Activated CD4-positive, alpha-beta T cell treated with anti-CD3 and anti-CD28 coated beads, Interleukin-2, Interleukin-6, amounts not matched to agents 100 ng/mL and 50 ng/mL, durations not matched to agents 16 hours and 8 hours (primary cell): ENCODE data around the gene RALGAPA2.
A peak's percentile ranks its signal among the peaks of the same experiment; 100 is the strongest.

Source experiments
- DNase-seq: peaks from one replicate; pipeline ENCODE4 v3.0.0-alpha.2; 2020

RALGAPA2 gene

DNA sequence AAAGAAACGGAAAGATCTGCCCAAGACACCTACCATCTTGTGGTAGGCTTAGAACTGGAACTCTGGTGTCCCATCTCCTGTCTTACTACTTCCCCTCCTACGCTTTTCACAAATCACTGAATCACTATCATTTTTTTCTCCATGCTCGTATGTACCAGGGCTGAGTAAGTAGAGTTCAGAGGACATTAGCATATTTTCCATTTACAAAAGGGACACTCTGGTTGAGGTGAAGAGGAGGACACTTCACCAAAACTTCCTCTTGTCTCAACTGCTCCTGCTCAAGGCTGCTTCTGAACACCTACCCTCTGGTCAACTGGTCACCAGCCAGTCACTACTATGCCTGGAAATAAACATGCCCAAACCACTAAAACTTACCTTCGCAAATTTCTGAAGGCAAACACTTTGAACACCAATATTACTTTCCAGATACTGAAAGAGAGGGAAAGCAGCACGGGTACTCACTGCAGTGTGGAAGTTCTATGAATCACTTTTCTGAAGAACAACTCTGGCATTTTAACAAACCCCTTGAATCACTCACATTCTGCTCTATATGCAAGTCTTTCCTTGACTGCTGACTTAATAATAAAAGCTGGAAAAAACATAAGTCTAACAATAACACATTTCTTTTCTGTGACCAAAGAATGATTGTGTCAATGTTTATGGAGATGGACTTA, 221.2 kb downstream of the RALGAPA2 start:
- peak; percentile 40 for DNase-seq

DNA sequence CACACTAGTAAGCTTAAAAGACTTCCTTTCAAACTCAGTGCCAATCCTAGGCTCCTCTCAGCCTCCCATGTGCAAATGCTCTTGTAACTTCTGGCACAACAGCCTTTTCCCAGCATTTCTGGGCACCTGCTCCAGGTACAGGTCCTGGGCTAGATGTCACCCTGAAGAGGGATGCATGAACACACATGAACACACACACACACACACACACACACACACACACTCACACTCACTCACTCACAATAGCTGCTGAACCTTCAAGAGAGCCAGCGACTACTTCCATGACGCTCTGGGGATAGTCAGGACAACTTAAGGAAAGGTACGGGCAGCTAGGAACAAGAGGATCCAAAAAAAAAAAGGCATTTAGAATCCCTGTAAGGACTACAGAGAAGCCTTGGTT, 221.8 kb downstream of the RALGAPA2 start:
- no peak for DNase-seq

DNA sequence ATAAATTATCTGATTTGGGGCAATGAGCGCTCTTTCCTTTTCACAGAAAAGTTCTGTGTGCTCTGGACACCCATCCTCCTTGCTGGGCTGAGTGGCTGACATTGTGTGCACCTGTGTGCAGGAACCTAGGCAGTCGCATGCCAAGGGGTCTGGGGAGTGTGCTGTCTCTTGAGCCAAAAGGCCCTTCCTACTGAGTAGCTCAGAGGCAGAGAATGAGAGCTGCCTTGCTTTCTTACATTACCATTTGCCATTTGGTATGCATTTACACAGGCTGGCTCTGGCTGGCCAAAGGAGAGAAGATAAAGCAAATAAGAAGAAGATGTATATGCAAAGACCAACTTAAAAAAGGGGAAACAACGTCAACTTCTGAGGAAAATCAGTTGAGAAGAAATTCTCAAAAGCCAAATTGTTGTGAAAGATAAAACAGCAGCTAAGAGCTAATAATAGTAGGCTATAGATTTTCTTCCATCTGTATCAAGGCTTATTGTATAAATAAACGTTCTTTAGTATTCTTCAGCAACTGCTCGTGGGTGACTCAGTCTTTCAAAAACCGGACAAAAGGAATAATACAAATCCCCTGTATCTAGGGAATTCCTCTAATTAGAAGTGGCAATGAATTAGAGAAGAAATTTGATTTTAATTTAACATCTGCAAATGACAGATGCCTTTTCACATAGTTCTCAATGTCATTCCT, 222.6 kb downstream of the RALGAPA2 start:
- no peak for DNase-seq

DNA sequence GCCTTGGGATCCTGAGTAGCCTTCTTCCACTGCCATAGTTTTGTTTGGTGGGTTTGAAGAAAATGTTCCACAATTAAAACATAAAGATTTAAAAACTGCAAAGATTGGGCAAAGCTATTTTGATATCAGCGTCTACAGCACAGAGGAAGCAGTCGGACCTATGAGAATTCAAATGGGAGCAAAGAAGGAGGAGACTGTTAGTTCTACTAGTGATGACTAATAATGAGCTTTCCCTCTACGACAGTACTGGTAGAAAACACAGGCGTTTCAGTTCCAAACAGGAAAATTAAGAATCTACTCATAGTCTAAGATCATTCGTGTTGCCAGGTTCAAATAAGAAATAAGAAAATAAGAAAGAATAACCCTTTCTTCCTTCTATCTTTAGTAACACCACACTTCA, 223.4 kb downstream of the RALGAPA2 start:
- DNase-seq: peak; percentile 62

- no peak for DNase-seq
Observed at GRCh38 chr20:20488388-20488787, 224.1 kb downstream of the RALGAPA2 start.

GRCh38 chr20:20487811-20488210, 224.6 kb downstream of the RALGAPA2 start:
- no peak for DNase-seq

DNA sequence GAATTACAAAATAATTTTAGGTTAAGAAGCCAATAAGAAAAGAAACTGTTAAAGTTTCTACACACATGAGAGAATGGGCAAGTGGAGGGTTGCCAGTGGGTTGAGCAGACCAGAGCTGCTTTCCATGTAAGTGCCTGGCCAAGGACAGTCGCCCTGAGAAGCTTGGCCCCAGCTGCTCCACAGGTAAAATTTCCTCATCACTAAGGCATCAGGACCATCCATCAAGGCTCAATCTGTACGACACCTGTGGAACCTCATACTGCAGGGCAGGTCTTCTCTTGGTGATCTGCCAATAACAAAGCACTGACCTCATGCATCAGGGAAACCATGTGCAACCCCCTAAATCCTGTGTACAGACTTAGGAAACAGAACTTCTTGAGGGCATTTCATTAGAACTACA, 229.1 kb downstream of the RALGAPA2 start:
- DNase-seq: no peak

DNA sequence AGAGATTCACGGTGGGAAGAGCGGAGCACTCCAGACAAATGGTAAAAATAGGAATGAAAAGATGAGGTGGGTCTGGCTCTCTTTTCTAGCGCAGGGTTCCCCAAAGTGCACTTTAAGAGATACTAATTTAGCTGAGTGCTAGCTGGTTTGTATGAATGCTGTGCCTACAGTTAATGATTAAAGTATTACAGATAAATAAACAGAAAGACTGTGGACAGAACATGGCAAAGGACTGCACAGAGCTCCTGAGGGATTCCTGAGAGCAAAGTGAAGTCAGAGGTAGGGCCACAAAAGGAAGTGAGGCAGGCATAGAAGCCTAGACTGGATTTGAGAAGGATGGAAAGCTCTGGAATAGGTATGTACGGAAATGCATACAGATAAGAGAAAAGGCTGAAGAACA, 230.0 kb downstream of the RALGAPA2 start:
- DNase-seq: no peak

- no peak for DNase-seq
Observed at GRCh38 chr20:20480689-20481088, 231.8 kb downstream of the RALGAPA2 start.

- no peak for DNase-seq
Observed at GRCh38 chr20:20480126-20480525, 232.3 kb downstream of the RALGAPA2 start.

GRCh38 chr20:20477444-20478041, 234.9 kb downstream of the RALGAPA2 start:
- DNase-seq: no peak

- no peak for DNase-seq
Observed at GRCh38 chr20:20476504-20476903, 235.9 kb downstream of the RALGAPA2 start.

DNA sequence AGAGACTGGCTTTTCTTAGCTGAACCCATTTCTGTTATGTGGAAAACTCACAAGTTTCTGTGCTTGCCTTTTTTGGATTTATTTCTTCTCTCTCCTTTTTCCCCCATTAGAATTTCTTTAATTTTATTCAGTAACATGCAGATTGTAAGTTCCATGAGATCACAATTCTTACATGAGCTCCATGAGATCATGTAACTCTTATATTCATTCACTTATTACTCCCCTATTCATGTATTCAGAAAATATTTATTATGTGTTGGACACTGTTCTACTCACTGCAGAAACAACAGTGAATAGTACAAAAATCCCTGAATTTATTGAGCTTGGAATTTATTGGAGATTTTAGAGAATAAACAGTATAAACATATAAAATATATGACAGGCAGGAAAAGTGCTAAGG, 238.8 kb downstream of the RALGAPA2 start:
- no peak for DNase-seq

DNA sequence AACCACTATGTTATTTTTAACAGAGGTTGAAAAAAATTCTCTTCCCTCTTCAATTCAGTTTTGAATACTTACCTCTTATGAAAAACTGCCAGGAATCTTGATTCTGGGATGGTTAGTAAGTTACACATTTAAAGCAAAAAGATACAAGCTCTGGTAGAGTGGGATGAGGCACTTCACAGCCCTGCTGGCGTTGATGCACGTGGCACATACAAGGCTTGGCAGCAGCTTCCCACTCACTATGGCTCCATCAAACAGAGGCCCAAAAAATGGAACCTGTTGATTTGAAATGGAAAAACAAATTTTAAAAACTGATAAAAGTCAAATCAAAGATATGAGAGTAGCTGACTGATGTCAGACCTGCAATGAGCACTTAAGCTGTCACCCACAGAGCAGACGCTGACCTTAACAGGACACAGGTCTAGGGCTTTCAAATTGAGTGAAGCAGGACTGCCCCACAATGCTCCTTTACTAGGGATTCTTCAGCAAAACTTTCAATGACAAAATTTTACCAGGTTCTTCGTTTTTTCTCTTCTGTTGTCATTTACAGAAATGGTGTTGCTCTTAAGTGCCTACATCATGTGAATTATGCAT, 239.7 kb downstream of the RALGAPA2 start:
- DNase-seq: no peak

- DNase-seq: peak; percentile 81
Observed at GRCh38 chr20:20466341-20466879, 246.0 kb downstream of the RALGAPA2 start.

DNA sequence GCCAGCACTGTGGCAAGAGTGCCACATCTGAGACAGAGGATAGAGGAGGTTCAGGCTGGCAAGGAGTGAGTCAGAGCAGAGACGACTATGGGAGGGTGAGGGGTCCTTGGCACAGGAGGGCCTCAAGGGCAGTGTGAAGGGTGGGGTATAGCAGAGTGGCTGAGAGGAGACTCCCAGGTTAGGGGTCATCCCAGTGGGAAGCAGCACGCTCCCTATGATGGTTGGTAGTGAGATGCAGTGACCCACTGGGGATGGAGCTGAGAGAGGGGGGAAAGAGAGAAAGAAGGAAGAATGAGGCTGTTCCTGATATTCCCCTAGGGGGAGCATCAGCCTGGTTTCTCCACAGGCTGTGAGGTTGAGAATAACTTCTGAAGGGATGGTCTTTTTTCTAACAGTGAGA, 247.2 kb downstream of the RALGAPA2 start:
- DNase-seq: no peak

GRCh38 chr20:20463933-20464374, 248.5 kb downstream of the RALGAPA2 start:
- no peak for DNase-seq

GRCh38 chr20:20462185-20462584, 250.3 kb downstream of the RALGAPA2 start:
- no peak for DNase-seq

- DNase-seq: no peak
Observed at GRCh38 chr20:20461551-20461950, 250.9 kb downstream of the RALGAPA2 start.

GRCh38 chr20:20459726-20460125, 252.7 kb downstream of the RALGAPA2 start:
- no peak for DNase-seq

DNA sequence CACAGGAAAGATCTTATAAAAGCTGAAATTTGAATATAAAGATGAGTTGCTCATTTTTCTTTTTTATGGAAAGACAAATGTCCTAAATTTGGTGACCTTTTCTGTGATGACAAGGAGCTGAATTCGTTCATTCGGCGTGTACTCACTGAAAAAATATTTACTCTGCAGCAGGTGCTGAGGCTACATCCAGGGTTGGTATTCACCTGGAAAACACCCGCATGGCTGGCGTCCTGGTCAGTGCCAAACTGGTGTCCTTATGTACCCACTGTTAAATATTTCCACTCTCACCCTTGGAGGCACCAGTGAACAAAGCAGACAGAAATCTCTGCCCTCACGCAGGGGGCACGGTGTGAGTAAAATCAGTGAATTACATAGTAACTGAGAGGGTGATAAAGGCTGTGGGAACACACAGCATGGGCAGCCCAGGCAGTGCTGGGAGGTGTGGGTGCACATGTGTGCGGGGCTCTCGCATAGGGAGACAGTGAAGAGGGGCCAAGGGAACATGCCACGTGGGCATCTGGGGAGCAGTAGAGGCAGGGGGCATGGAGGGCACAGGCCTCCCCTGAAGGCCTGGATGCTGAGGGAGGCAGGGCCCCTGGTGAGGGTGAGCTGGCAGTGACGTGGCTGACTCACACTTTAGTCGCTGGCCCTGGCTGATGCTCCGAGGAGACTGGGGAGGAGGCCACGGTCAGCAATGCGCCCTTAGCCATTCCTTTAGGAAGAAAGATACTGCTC, 254.9 kb downstream of the RALGAPA2 start:
- no peak for DNase-seq

DNA sequence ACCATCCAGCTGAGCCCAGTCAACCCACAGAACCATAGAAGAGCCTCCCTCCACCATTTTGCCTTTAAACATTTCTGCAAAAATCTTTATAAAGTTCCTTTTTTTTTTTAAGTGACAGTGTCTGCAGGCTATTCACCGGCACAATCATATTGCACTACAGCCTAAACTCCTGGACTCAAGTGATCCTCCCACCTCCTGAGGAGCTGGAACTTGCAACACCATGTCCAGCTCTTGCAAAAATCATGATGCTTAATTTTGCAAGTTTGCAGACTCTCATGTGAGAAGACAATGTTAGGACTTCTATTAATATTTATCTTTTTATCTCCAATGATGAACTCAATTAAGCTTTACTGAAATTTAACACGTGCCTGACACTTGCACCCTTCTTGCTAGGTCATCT, 255.7 kb downstream of the RALGAPA2 start:
- DNase-seq: no peak

- peak; percentile 22 for DNase-seq
Observed at GRCh38 chr20:20455926-20456325, 256.5 kb downstream of the RALGAPA2 start.
